Measurements from ENCODE around the gene MAML3. TPM values are rescaled to one million over a fixed set of nuclear protein-coding genes. Genes with fewer than 3 reads are reported as not detected.

MAML3 gene
- total RNA-seq, 1 donor = 0.72 TPM

- no peak for DNase-seq (ENCODE audit: insufficient read length, low spot score, missing footprints)
- no peak for TF ChIP-seq CTCF (IDR thresholded peaks at IDR 0.05; ENCODE audit: extremely low read depth, low read depth, low read length)
- Histone ChIP-seq H3K27ac (ENCODE audit: low read depth, low read length) (no peak overlapping the region), H3K4me3 (ENCODE audit: insufficient read depth, low read length) (no peak overlapping the region), H3K4me1 (ENCODE audit: insufficient read depth, low read length) (no peaks in the 10 kb centered on the region), H3K27me3 (ENCODE audit: insufficient read depth, low read length) (no peaks in the 10 kb centered on the region), H3K79me2 (ENCODE audit: insufficient read depth, low read length) (no peaks in the 10 kb centered on the region), H4K20me1 (ENCODE audit: insufficient read depth, low read length) (no peaks in the 10 kb centered on the region), H3K9me3 (ENCODE audit: low read depth, low read length) (no peaks in the 10 kb centered on the region), H2AFZ (ENCODE audit: low read length) (no peak overlapping the region), H3K4me2 (ENCODE audit: insufficient read depth, low read length) (no peak overlapping the region), H3K36me3 (ENCODE audit: insufficient read depth, low read length) (no peaks in the 10 kb centered on the region)
Observed at GRCh38 chr4:139876337-139876941, 277.5 kb downstream of the MAML3 start.

GRCh38 chr4:139875411-139875825 is 278.6 kb downstream of the MAML3 start:
- H3K27ac ChIP-seq (ENCODE audit: low read depth, low read length) = no peak overlapping the region
- no peak overlapping the region for H3K4me3 ChIP-seq (ENCODE audit: insufficient read depth, low read length)
- H3K9me3 ChIP-seq (ENCODE audit: low read depth, low read length) = no peaks in the 10 kb centered on the region
- H3K36me3 ChIP-seq (ENCODE audit: insufficient read depth, low read length) = no peaks in the 10 kb centered on the region
- H3K4me2 ChIP-seq (ENCODE audit: insufficient read depth, low read length) = no peak overlapping the region
- no peak for TF ChIP-seq CTCF (IDR thresholded peaks at IDR 0.05; ENCODE audit: extremely low read depth, low read depth, low read length)
- no peak for DNase-seq (ENCODE audit: insufficient read length, low spot score, missing footprints)
- H3K27me3 ChIP-seq (ENCODE audit: insufficient read depth, low read length) = no peaks in the 10 kb centered on the region
- no peak overlapping the region for H2AFZ ChIP-seq (ENCODE audit: low read length)
- no peaks in the 10 kb centered on the region for H3K4me1 ChIP-seq (ENCODE audit: insufficient read depth, low read length)
- no peaks in the 10 kb centered on the region for H3K79me2 ChIP-seq (ENCODE audit: insufficient read depth, low read length)
- H4K20me1 ChIP-seq (ENCODE audit: insufficient read depth, low read length) = no peaks in the 10 kb centered on the region

- H3K27ac ChIP-seq (ENCODE audit: low read depth, low read length) = no peak overlapping the region
- no peak for TF ChIP-seq CTCF (IDR thresholded peaks at IDR 0.05; ENCODE audit: extremely low read depth, low read depth, low read length)
- DNase-seq (ENCODE audit: insufficient read length, low spot score, missing footprints) = no peak
Observed at GRCh38 chr4:139873111-139873860, 280.7 kb downstream of the MAML3 start.

GRCh38 chr4:139872274-139872673 is 281.7 kb downstream of the MAML3 start:
- Histone ChIP-seq H4K20me1 (ENCODE audit: insufficient read depth, low read length) (no peaks in the 10 kb centered on the region), H3K27ac (ENCODE audit: low read depth, low read length) (peak overlapping the region; percentile 17), H2AFZ (ENCODE audit: low read length) (no peak overlapping the region), H3K4me3 (ENCODE audit: insufficient read depth, low read length) (no peak overlapping the region), H3K4me1 (ENCODE audit: insufficient read depth, low read length) (no peaks in the 10 kb centered on the region), H3K4me2 (ENCODE audit: insufficient read depth, low read length) (peak overlapping the region; percentile 17), H3K9me3 (ENCODE audit: low read depth, low read length) (no peaks in the 10 kb centered on the region), H3K79me2 (ENCODE audit: insufficient read depth, low read length) (no peaks in the 10 kb centered on the region), H3K36me3 (ENCODE audit: insufficient read depth, low read length) (no peaks in the 10 kb centered on the region), H3K27me3 (ENCODE audit: insufficient read depth, low read length) (no peaks in the 10 kb centered on the region)
- DNase-seq (ENCODE audit: insufficient read length, low spot score, missing footprints) = peak; percentile 77
- no peak for TF ChIP-seq CTCF (IDR thresholded peaks at IDR 0.05; ENCODE audit: extremely low read depth, low read depth, low read length)

More at GRCh38 chr4:139873111-139873860, 280.7 kb downstream of the MAML3 start:
- H2AFZ ChIP-seq (ENCODE audit: low read length) = no peak overlapping the region
- no peaks in the 10 kb centered on the region for H3K27me3 ChIP-seq (ENCODE audit: insufficient read depth, low read length)
- H3K4me1 ChIP-seq (ENCODE audit: insufficient read depth, low read length) = no peaks in the 10 kb centered on the region
- H3K9me3 ChIP-seq (ENCODE audit: low read depth, low read length) = no peaks in the 10 kb centered on the region
- H4K20me1 ChIP-seq (ENCODE audit: insufficient read depth, low read length) = no peaks in the 10 kb centered on the region
- no peak overlapping the region for H3K4me3 ChIP-seq (ENCODE audit: insufficient read depth, low read length)
- H3K36me3 ChIP-seq (ENCODE audit: insufficient read depth, low read length) = no peaks in the 10 kb centered on the region
- no peaks in the 10 kb centered on the region for H3K79me2 ChIP-seq (ENCODE audit: insufficient read depth, low read length)
- no peak overlapping the region for H3K4me2 ChIP-seq (ENCODE audit: insufficient read depth, low read length)

All from osteoblast (primary cell).